GM19455 (cell line): Measurements from ENCODE around the gene GSTA4.
"Not testable (repeated sequence)": the region's sequence is repeated elsewhere in the genome, so short reads cannot be mapped to it uniquely, and the experiment has no call there.

Source experiments
- ATAC-seq: cut with Tn5 transposase; IDR thresholded peaks from one replicate; pipeline ENCODE4 v1.9.1; 2021; ENCODE audit not compliant: unreplicated experiment

GSTA4 gene

GRCh38 chr6:53014744-53015143, 19.7 kb upstream of the GSTA4 start:
- ATAC-seq, result no peak

GRCh38 chr6:53014063-53014462, 19.0 kb upstream of the GSTA4 start:
- ATAC-seq, result no peak

- no peak for ATAC-seq
These were observed 16.9 kb upstream of the GSTA4 start for GRCh38 chr6:53011979-53012378.

GRCh38 chr6:53010504-53010903, 15.4 kb upstream of the GSTA4 start:
- ATAC-seq, result no peak

GRCh38 chr6:53009511-53009910, 14.4 kb upstream of the GSTA4 start:
- no peak for ATAC-seq

GRCh38 chr6:53009056-53009455, 14.0 kb upstream of the GSTA4 start:
- no peak for ATAC-seq

GRCh38 chr6:53008192-53008687, 13.2 kb upstream of the GSTA4 start:
- not testable (repeated sequence) for ATAC-seq

- no peak for ATAC-seq
These were observed 10.7 kb upstream of the GSTA4 start for GRCh38 chr6:53005663-53006250.

- ATAC-seq, result no peak
These were observed 4.4 kb upstream of the GSTA4 start for GRCh38 chr6:52999456-52999855.

GRCh38 chr6:52998603-52999002, 3.5 kb upstream of the GSTA4 start:
- ATAC-seq, result no peak

- no peak for ATAC-seq
These were observed 995 bp upstream of the GSTA4 start for GRCh38 chr6:52995913-52996645.

- peak; percentile 29 for ATAC-seq
These were observed 320 bp downstream of the GSTA4 start for GRCh38 chr6:52994839-52995088.

- ATAC-seq, result no peak
These were observed 849 bp downstream of the GSTA4 start for GRCh38 chr6:52994031-52994838.

GRCh38 chr6:52992980-52993920, 1.8 kb downstream of the GSTA4 start:
- no peak for ATAC-seq

- no peak for ATAC-seq
These were observed 4.7 kb downstream of the GSTA4 start for GRCh38 chr6:52990342-52990741.

GRCh38 chr6:52985228-52985627, 9.9 kb downstream of the GSTA4 start:
- no peak for ATAC-seq

- ATAC-seq, result no peak
These were observed 10.8 kb downstream of the GSTA4 start for GRCh38 chr6:52984247-52984646.

GRCh38 chr6:52983159-52983848, 11.8 kb downstream of the GSTA4 start:
- ATAC-seq, result no peak

- no peak for ATAC-seq
These were observed 12.4 kb downstream of the GSTA4 start for GRCh38 chr6:52982680-52983079.

- ATAC-seq, result no peak
These were observed 13.7 kb downstream of the GSTA4 start for GRCh38 chr6:52981222-52981900.
